GM19025 (cell line): ENCODE data around the gene TOMM6.
"Not testable (repeated sequence)": the region's sequence is repeated elsewhere in the genome, so short reads cannot be mapped to it uniquely, and the experiment has no call there.

Source experiments
- ATAC-seq: cut with Tn5 transposase; IDR thresholded peaks from one replicate; pipeline ENCODE4 v1.9.1; 2021; ENCODE audit warnings: mild to moderate bottlenecking, low read depth, moderate library complexity; ENCODE audit not compliant: unreplicated experiment

Gene TOMM6

GRCh38 chr6:41759905-41760579 lies 27.5 kb upstream of the TOMM6 start:
- no peak for ATAC-seq

GRCh38 chr6:41763470-41763869 lies 24.0 kb upstream of the TOMM6 start:
- no peak for ATAC-seq

- not testable (repeated sequence) for ATAC-seq
These were observed 21.3 kb upstream of the TOMM6 start for GRCh38 chr6:41766043-41766664.

- no peak for ATAC-seq
These were observed 20.2 kb upstream of the TOMM6 start for GRCh38 chr6:41767112-41767833.

GRCh38 chr6:41768545-41769308 lies 18.8 kb upstream of the TOMM6 start:
- ATAC-seq: no peak

GRCh38 chr6:41769376-41769775 lies 18.1 kb upstream of the TOMM6 start:
- ATAC-seq: no peak

GRCh38 chr6:41770381-41771057 lies 17.0 kb upstream of the TOMM6 start:
- ATAC-seq: no peak

GRCh38 chr6:41771058-41771983 lies 16.2 kb upstream of the TOMM6 start:
- ATAC-seq: no peak

- ATAC-seq: no peak
These were observed 12.7 kb upstream of the TOMM6 start for GRCh38 chr6:41774841-41775240.

- ATAC-seq: no peak
These were observed 12.1 kb upstream of the TOMM6 start for GRCh38 chr6:41775293-41775882.

GRCh38 chr6:41777551-41778285 lies 9.8 kb upstream of the TOMM6 start:
- no peak for ATAC-seq

- ATAC-seq: no peak
These were observed 8.6 kb upstream of the TOMM6 start for GRCh38 chr6:41778895-41779294.

GRCh38 chr6:41779336-41779735 lies 8.2 kb upstream of the TOMM6 start:
- peak; percentile 29 for ATAC-seq

GRCh38 chr6:41779788-41780550 lies 7.5 kb upstream of the TOMM6 start, which contains the start of gene FRS3:
Gene FRS3 (minus strand): TSS chr6:41779900. CDS start chr6:41776987, 2,913 bp downstream.
- peak; percentile 94 for ATAC-seq

GRCh38 chr6:41780551-41781365 lies 6.7 kb upstream of the TOMM6 start, which contains the start of gene PRICKLE4:
Gene PRICKLE4 (plus strand): TSS chr6:41780782. CDS start chr6:41783474, 2,692 bp downstream.
- ATAC-seq: no peak

- ATAC-seq: no peak
These were observed 6.1 kb upstream of the TOMM6 start for GRCh38 chr6:41781366-41781730.
